NCI-H748 (cell line): Measurements from ENCODE around the gene IL36B.

Experiments
- DNase-seq: peaks from one replicate; lab custom pipeline; 2025; ENCODE audit not compliant: unreplicated experiment; lab: John Stamatoyannopoulos, UW

The IL36B gene

GRCh38 chr2:113012436-113013335 lies 40.0 kb downstream of the IL36B start:
- no peak for DNase-seq

- no peak for DNase-seq
These were observed 41.6 kb downstream of the IL36B start for GRCh38 chr2:113011108-113011507.

GRCh38 chr2:113010088-113010487 lies 42.6 kb downstream of the IL36B start:
- DNase-seq, result no peak

- DNase-seq, result no peak
These were observed 43.0 kb downstream of the IL36B start for GRCh38 chr2:113009622-113010021.

- DNase-seq, result no peak
These were observed 45.4 kb downstream of the IL36B start for GRCh38 chr2:113007250-113007649.

- DNase-seq, result no peak
These were observed 47.6 kb downstream of the IL36B start, which contains the start of gene IL36A for GRCh38 chr2:113005030-113005509. TSS of gene IL36A (plus strand) at chr2:113005459. CDS start at chr2:113005872, 413 bp downstream.

- no peak for DNase-seq
These were observed 50.0 kb downstream of the IL36B start for GRCh38 chr2:113002677-113003076.

GRCh38 chr2:113000436-113000835 lies 52.2 kb downstream of the IL36B start:
- DNase-seq, result no peak

GRCh38 chr2:112997151-112997550 lies 55.5 kb downstream of the IL36B start:
- DNase-seq, result no peak

GRCh38 chr2:112996635-112997034 lies 56.0 kb downstream of the IL36B start:
- no peak for DNase-seq

- no peak for DNase-seq
These were observed 57.2 kb downstream of the IL36B start for GRCh38 chr2:112995346-112995920.

GRCh38 chr2:112994648-112995047 lies 58.0 kb downstream of the IL36B start:
- DNase-seq, result no peak

GRCh38 chr2:112993831-112994230 lies 58.8 kb downstream of the IL36B start:
- no peak for DNase-seq

- no peak for DNase-seq
These were observed 63.1 kb downstream of the IL36B start for GRCh38 chr2:112989611-112990010.

- DNase-seq, result no peak
These were observed 67.6 kb downstream of the IL36B start for GRCh38 chr2:112985090-112985489.

GRCh38 chr2:112980537-112980936 lies 72.1 kb downstream of the IL36B start:
- no peak for DNase-seq

- DNase-seq, result no peak
These were observed 72.9 kb downstream of the IL36B start for GRCh38 chr2:112979731-112980130.

GRCh38 chr2:112977559-112978056 lies 75.1 kb downstream of the IL36B start, which contains the start of gene IL36G:
TSS of gene IL36G (plus strand) at chr2:112978006. CDS start at chr2:112978639, 633 bp downstream.
- DNase-seq, result no peak
